HG03103 (cell line): ENCODE results near the gene LCOR.
"Not testable (repeated sequence)": the region's sequence is repeated elsewhere in the genome, so short reads cannot be mapped to it uniquely, and the experiment has no call there.

ENCODE experiments used
- ATAC-seq: cut with Tn5 transposase; IDR thresholded peaks from one replicate; pipeline ENCODE4 v1.9.1; 2021; ENCODE audit warnings: low read depth; ENCODE audit not compliant: unreplicated experiment

The LCOR gene

DNA sequence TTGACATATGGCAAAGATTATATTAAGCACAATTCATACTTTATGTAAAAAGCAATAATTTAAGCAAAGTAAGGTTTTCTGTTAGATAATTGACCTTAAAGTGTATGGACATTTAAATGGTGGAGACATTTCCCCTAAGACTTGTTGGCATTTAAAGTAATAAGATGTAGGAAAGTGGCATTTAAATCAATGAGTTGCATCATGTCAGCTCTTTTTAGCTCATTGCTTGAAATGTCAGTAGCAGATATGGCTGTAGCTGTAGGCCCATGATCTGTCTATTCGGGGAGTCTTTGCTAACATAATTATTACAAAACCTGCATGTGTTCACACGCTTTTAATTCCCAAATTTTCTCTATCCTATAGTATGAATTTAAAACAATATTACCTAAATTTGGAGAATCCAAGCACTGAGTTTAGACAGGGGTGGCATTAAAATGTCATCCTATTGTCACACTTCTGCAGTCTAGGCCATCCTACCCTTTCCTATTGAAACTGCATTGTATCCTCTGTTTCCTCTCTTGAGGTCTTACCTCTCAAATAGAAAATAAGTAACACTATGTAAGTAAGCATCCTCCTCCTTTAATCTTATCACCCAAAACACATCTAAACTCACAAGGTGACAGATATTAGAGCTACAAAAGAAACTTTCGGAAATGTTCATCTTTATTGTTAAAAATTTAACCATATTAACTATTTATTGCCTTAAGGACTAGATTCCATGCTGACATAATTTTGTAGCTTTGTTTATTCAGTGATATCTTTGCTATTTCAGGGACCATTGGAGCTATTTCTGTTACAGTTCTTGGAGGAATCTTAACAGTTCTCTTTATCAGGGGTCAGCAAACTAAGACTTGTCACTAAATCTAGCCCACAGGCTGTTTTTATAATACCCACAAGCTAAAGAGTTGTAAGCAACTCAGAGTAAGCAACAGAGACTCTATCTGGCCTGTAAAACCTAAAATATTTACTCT is 91.2 kb downstream of the LCOR start:
- ATAC-seq = no peak

GRCh38 chr10:96924861-96925260 is 92.8 kb downstream of the LCOR start:
- no peak for ATAC-seq

DNA sequence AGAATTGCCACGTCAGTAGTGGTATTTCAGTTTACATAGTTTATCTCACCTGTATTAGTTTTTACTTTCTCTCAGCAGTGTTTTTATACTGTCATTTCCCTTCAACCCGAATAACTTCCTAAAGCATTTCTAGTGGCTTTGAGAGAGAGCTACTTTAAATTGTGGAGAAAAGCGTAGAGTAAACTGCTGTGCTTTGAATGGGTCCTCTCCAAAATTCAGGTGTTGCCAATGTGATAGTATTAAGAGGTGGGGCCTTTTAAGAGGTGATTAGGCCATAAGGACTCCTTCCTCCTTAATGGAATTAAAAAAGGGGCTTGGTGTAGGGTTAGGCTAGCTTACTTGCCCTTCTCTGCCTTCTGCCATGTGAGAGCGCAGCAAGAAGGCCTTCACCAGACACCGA is 98.4 kb downstream of the LCOR start:
- ATAC-seq = no peak

DNA sequence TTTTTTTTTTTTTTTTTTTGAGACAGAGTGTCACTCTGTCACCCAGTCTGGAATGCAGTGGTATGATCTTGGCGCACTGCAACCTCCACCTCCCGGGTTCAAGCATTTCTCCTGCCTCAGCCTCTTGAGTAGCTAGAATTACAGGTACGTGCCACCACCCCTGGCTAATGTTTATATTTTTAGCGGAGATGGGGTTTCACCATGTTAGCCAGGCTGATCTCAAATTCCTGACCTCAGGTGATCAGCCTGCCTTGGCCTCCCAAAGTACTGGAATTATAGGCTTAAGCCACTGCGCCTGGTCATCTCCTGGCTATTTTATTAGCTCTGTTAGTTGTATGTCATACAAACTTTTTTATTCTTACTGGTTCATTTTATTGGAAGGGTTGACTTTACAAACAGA is 103.0 kb downstream of the LCOR start:
- no peak for ATAC-seq

DNA sequence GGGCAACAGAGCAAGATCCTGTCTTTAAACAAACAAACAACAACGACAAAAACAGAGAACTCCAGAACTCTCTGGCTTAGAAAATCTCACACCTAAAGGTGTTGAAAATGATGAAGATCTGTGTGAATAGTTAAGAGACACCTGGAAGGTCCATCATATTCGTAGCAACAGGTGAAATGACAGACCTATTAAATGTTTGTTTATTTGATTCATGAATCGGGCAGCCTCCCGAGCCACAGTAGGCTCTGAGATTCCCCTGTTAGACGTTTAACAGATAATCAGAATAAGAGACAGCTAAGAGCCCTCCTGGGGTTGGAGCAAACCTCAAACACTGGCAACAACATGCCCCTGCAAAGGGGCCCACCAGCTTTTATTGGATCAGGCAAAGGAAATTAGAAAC is 103.7 kb downstream of the LCOR start:
- ATAC-seq = no peak

- ATAC-seq = not testable (repeated sequence)
Observed at GRCh38 chr10:96943161-96943560, 111.1 kb downstream of the LCOR start.

DNA sequence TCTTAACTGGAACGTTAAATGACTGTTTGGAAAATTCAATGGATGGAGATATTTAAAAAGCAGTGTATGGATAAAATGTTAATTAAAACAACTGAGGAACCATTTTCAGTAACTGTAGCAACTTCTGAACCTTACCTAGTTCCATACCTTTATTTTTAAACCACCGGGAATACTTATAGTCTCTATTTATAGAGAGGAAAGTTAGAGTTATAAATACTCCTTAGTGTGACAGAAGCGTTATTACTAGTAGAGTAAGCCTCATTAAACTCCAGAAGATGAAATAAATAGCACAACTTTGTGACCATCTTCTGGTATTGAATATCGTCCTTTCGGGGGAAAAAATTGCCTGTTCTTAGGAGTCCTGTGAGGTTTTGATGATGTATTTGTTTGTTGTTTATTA is 114.9 kb downstream of the LCOR start:
- no peak for ATAC-seq

DNA sequence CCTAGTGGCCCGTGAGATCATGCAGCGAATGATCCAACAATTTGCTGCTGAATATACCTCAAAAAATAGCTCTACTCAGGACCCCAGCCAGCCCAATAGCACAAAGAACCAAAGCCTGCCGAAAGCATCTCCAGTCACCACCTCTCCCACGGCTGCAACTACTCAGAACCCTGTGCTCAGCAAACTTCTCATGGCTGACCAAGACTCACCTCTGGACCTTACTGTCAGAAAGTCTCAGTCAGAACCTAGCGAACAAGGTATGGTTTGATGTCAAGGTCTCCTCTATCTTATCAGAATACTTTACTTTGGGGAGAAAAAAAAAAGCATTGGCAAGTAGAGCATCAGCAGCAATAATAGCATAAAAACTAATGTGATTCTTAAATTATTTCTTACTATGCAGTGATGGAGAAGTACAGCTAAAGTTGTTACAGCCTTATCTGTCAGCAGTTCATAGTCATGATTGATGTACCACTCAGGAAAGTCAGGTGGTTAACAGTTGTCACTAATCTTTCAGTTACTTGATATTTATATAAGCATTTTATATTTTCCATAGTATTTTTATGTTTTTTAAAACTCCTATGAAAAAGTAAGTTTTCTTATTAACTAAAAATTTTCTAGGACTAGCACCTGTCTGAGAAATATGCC is 117.1 kb downstream of the LCOR start:
- no peak for ATAC-seq

- ATAC-seq = no peak
Observed at GRCh38 chr10:96951954-96952353, 119.9 kb downstream of the LCOR start.

GRCh38 chr10:96955794-96956193 is 123.7 kb downstream of the LCOR start:
- ATAC-seq = no peak

- no peak for ATAC-seq
Observed at GRCh38 chr10:96958071-96958470, 126.0 kb downstream of the LCOR start.

- ATAC-seq = no peak
Observed at GRCh38 chr10:96959733-96960132, 127.6 kb downstream of the LCOR start.

DNA sequence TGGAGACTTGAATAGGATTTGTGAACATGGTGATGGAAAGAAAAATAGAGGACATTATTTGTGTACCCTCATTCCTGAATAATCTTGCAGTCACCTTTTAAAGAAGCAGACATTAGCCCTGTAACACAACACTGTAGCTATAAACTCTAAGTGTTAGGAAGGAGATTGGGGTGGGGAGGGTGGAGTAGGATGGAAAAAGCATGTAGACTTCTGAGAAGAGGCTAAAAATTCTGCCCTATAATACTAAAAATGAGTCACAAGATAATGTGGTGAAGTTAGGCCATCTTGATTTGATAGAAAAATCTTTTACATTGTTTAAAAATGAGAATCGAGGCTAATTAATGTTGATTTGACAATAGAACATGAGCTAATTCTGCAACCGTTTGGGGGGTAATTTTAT is 128.8 kb downstream of the LCOR start:
- ATAC-seq = no peak

DNA sequence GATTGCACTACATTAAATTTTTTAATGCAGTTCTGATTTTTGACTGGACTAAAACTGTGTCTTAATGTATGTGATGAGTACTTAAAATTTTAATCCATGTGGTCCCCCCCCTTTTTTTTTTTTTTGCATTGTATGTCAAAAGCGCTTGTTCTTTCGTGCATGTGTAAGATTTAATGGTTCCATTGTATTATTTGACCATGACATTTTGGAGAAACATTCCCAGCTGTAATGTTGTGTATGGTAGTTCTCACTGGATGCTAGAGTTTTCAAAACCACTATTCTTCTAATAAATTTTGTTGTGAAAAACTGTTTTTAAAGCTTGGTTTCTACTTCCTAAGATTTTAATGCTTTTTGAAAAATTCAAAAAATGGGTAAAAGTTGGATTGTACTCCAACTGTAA is 132.0 kb downstream of the LCOR start:
- no peak for ATAC-seq

DNA sequence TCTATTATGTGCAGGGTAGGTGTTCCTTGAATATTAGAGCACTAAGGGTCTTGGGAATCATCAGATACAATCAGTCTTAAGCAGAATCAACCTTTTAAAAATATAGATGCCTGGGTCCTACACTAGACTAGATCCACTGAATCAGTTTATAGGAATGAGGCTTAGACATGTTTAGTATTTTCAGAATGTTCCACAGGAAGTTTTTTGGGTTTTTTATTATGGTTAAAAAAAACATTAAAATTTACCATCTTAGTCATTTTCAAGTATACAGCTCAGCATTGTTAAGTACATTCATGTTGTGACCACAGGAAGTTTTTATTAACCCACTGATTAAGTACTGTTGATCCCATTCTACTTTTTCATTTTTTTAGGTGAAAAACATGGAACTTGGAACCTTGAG is 135.7 kb downstream of the LCOR start:
- ATAC-seq = no peak

DNA sequence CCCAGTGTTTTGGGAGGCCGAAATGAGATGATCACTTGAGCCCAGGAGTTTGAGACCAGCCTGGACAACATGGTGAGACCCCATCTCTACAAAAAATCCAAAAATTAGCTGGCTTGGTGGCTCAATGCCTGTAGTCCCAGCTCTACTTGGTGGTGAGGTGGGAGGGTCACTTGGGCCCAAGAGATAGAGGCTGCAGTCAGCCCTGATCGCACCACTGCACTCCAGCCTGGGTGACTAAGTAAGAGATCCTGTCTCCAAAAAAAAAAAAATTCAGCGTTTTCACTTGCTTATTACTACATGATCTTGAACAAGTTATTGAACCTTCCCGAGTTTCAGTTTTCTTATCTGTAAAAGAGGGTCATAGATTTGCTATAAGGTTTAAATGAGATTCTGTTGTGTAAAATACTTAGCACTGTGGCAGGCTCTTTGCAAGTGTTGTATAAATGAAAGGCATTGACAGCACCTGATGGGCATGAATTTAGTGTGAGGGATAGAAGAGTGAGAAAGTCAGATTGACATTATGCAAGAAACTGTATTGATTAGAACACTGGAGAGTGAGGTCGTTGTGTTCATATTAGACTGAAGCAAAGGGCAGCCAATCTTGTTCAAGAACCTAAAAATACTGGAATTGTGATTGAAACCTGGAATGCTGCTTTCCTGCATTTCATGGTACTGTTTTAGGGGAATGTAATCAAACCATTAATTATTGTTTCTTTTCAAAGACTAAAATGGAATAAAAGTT is 136.8 kb downstream of the LCOR start:
- ATAC-seq = no peak

DNA sequence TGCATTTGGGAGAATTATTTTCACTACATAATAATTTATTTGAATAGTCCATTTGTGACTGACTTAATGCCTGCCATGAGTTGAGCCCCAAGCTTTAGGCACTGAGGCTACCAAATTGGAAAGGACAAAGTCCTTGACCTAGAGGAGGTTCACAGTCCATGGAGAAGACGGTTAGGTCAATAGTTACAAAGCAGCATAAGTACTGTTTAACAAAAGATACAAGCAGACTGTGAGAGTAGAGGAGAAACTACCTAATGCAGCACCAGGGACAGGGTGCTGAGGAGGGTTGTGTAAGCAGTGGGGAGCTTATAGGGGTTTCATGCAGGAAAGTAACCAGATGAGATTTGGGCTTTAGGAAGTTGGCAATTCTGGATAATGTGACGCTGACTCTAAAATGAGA is 139.2 kb downstream of the LCOR start:
- ATAC-seq = no peak

GRCh38 chr10:96972264-96972663 is 140.2 kb downstream of the LCOR start:
- ATAC-seq = no peak

GRCh38 chr10:96973809-96974747 is 142.0 kb downstream of the LCOR start:
- no peak for ATAC-seq

DNA sequence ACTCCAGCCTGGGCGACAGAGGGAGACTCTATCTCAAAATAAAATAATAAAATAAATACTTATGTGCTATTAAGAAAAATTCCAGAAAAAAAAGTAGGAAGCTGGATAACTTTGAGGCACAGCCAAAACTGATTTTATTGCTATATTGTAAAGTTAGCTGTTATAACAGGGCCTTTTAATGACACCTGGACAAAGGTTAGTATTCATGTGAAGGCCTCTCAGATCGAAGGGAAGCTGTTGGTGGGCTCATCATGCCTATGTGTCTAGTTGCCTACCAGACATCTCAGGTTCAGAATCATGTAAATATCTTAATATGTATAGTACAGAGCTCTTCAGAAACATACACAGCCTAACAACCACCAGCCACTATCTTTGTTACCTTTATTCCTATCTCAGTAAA is 143.0 kb downstream of the LCOR start:
- no peak for ATAC-seq
